HepG2 (cell line): ENCODE measurements around the gene AP2A2. TPM values are rescaled to one million over a fixed set of nuclear protein-coding genes. Genes with fewer than 3 reads are reported as not detected.

Experiments
- ARHGAP35 ChIP-seq: sonication (generic); formaldehyde crosslinking; IDR thresholded peaks from 2 replicates; pipeline ENCODE4 v1.9.0; 2022; ENCODE audit warnings: mild to moderate bottlenecking, inconsistent platforms, moderate library complexity, missing genetic modification reagents, borderline replicate concordance
- ARNT ChIP-seq: fragments of 450-650 bp; IDR thresholded peaks from 2 replicates; pipeline ENCODE4 v1.6.1; 2017
- CHD4 ChIP-seq: fragments of 200-600 bp; sonication (generic); IDR thresholded peaks from 2 replicates; pipeline ENCODE4 v1.7.0; 2017; ENCODE audit warnings: mild to moderate bottlenecking, low read length, borderline replicate concordance
- GATA4 ChIP-seq: sonication (generic); IDR thresholded peaks from 2 replicates; pipeline ENCODE4 v1.6.1; 2016; ENCODE audit warnings: antibody characterized with exemption, low read depth, borderline replicate concordance
- HOXA5 ChIP-seq: sonication (generic); formaldehyde crosslinking; IDR thresholded peaks from 2 replicates; pipeline ENCODE4 v1.4.0; 2020; ENCODE audit warnings: missing genetic modification reagents
- KAT8 ChIP-seq: IDR thresholded peaks from 2 replicates; pipeline ENCODE4 v1.6.1; 2016; ENCODE audit warnings: missing genetic modification reagents, missing compliant biosample characterization
- POLR2G ChIP-seq: fragments of 200-400 bp; formaldehyde crosslinking; IDR thresholded peaks from 2 replicates; pipeline ENCODE4 v1.6.1; 2018; ENCODE audit warnings: mild to moderate bottlenecking, low read depth, low read length, moderate library complexity
- PRMT3 ChIP-seq: sonication (generic); formaldehyde crosslinking; IDR thresholded peaks from 2 replicates; pipeline ENCODE4 v1.8.1; 2022; ENCODE audit warnings: low read depth, mild to moderate bottlenecking, moderate library complexity, missing genetic modification reagents, borderline replicate concordance
- SP5 ChIP-seq: IDR thresholded peaks from 2 replicates; pipeline ENCODE4 v1.6.1; 2016; ENCODE audit warnings: low read depth, borderline replicate concordance
- ZBTB34 ChIP-seq: sonication (generic); formaldehyde crosslinking; IDR thresholded peaks from 2 replicates; pipeline ENCODE4 v1.8.0; 2022; ENCODE audit warnings: mild to moderate bottlenecking, missing genetic modification reagents
- ZKSCAN5 ChIP-seq: sonication (generic); formaldehyde crosslinking; IDR thresholded peaks from 2 replicates; pipeline ENCODE4 v1.5.1; 2020; ENCODE audit warnings: mild to moderate bottlenecking, missing genetic modification reagents
- ZNF354B ChIP-seq: sonication (generic); formaldehyde crosslinking; IDR thresholded peaks from 2 replicates; pipeline ENCODE4 v1.8.0; 2022; ENCODE audit warnings: mild to moderate bottlenecking, missing genetic modification reagents
- ZNF558 ChIP-seq: sonication (generic); formaldehyde crosslinking; IDR thresholded peaks from 2 replicates; pipeline ENCODE4 v1.9.0; 2022; ENCODE audit warnings: mild to moderate bottlenecking, missing genetic modification reagents, borderline replicate concordance
- ZNF605 ChIP-seq: sonication (generic); formaldehyde crosslinking; IDR thresholded peaks from 2 replicates; pipeline ENCODE4 v1.8.0; 2022; ENCODE audit warnings: mild to moderate bottlenecking, missing genetic modification reagents
- ZNF674 ChIP-seq: sonication (generic); formaldehyde crosslinking; IDR thresholded peaks from 2 replicates; pipeline ENCODE4 v1.5.0; 2020; ENCODE audit warnings: low read depth, mild to moderate bottlenecking, missing genetic modification reagents
- ZNF724P ChIP-seq: sonication (generic); formaldehyde crosslinking; IDR thresholded peaks from 2 replicates; pipeline ENCODE4 v1.8.0; 2022; ENCODE audit warnings: missing genetic modification reagents, borderline replicate concordance
- ZNF773 ChIP-seq: sonication (generic); formaldehyde crosslinking; IDR thresholded peaks from 2 replicates; pipeline ENCODE4 v1.4.0; 2020; ENCODE audit warnings: missing genetic modification reagents, borderline replicate concordance
- polyA plus RNA-seq, 8 experiments: library from polyadenylated mRNA; depleted of rRNA in 3 of 8; stranded (reverse) in 7 of 8; unstranded in 1 of 8; fragments of >200 nt; fragmentation: Illumina TruSeq in 4 of 8; extraction: Trizol in 4 of 8; gene quantifications; 2 replicates each; pipeline versions ENCODE4 v1.2.1 to v1.2.3, GENCODE V29; 2011 to 2016; ENCODE audit warnings: low read depth in 4 of 8, missing spikeins in 1 of 8, mixed read lengths in 1 of 8; ENCODE audit not compliant: insufficient read depth in 1 of 8
- total RNA-seq, 5 experiments: library from RNA; depleted of rRNA; stranded (reverse); fragments of >200 nt; fragmentation: Illumina TruSeq; extraction: Trizol; gene quantifications; 2 replicates each; pipeline ENCODE4 v1.2.3, GENCODE V29; 2016; ENCODE audit warnings: low read depth in 1 of 5
- TF ChIP-seq, protein P1 (sequence below): IDR thresholded peaks from 2 replicates; pipeline ENCODE4 v1.6.1; 2012; ENCODE audit warnings: low read depth, low read length, improper control_type of control experiment
- TF ChIP-seq, protein P2 (sequence below): sonication (generic); formaldehyde crosslinking; IDR thresholded peaks from 2 replicates; pipeline ENCODE4 v1.4.0; 2020; ENCODE audit warnings: missing genetic modification reagents
- TF ChIP-seq, protein P3 (sequence below): sonication (generic); formaldehyde crosslinking; IDR thresholded peaks from 2 replicates; pipeline ENCODE4 v1.8.1; 2023; ENCODE audit warnings: mild to moderate bottlenecking, moderate library complexity, missing genetic modification reagents
- TF ChIP-seq, protein P4 (sequence below): sonication (generic); formaldehyde crosslinking; IDR thresholded peaks from 2 replicates; pipeline ENCODE4 v1.4.0; 2020; ENCODE audit warnings: low read depth, missing genetic modification reagents

AP2A2 gene
- total and polyA plus RNA-seq, 2 of the 13 experiments (the other 11 are each of a cell fraction or from before 2014, with no cell fraction given): 25.7 to 75.7 TPM

- TF ChIP-seq SP5 (CRISPR knock-in tag): peak; percentile 43; the same call in 1 of the 2 replicates
- no peak for TF ChIP-seq ZNF674 (CRISPR knock-in tag)
- TF ChIP-seq, protein P1, sequence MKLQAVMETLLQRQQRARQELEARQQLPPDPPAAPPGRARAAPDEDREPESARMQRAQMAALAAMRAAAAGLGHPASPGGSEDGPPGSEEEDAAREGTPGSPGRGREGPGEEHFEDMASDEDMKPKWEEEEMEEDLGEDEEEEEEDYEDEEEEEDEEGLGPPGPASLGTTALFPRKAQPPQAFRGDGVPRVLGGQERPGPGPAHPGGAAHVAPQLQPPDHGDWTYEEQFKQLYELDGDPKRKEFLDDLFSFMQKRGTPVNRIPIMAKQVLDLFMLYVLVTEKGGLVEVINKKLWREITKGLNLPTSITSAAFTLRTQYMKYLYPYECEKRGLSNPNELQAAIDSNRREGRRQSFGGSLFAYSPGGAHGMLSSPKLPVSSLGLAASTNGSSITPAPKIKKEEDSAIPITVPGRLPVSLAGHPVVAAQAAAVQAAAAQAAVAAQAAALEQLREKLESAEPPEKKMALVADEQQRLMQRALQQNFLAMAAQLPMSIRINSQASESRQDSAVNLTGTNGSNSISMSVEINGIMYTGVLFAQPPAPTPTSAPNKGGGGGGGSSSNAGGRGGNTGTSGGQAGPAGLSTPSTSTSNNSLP: no peak
- TF ChIP-seq HOXA5 (CRISPR knock-in tag): no peak
- no peak for TF ChIP-seq CHD4
- TF ChIP-seq ARHGAP35 (CRISPR knock-in tag): no peak
- no peak for TF ChIP-seq ZNF354B
- peak; percentile 62; the same call in 1 of the 2 replicates for TF ChIP-seq ZNF724P (CRISPR knock-in tag)
- no peak for TF ChIP-seq ZBTB34 (CRISPR knock-in tag)
- TF ChIP-seq, protein P2, sequence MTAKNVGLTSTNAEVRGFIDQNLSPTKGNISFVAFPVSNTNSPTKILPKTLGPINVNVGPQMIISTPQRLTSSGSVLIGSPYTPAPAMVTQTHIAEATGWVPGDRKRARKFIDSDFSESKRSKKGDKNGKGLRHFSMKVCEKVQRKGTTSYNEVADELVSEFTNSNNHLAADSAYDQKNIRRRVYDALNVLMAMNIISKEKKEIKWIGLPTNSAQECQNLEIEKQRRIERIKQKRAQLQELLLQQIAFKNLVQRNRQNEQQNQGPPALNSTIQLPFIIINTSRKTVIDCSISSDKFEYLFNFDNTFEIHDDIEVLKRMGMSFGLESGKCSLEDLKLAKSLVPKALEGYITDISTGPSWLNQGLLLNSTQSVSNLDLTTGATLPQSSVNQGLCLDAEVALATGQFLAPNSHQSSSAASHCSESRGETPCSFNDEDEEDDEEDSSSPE (CRISPR knock-in tag): no peak
- TF ChIP-seq, protein P3, sequence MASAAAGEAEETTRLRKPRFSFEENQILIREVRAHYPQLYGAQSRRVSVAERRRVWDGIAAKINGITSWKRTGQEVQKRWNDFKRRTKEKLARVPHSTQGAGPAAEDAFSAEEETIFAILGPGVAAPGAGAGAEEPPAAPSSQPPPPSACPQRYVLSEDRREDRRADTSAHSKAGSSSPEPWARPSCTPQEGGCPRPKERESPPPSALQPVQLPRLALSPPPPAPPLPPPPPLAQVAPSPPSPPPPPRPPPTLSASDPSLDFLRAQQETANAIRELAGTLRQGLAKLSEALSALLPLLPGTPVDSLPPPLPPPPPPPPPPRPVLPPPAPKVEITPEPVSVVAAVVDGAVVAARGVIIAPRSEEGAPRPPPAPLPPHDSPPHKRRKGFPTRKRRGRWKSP: no peak
- TF ChIP-seq POLR2G: peak; percentile 40; the same call in 1 of the 2 replicates
- TF ChIP-seq ZNF605: peak; percentile 50
- TF ChIP-seq ARNT: no peak
- no peak for TF ChIP-seq ZNF558 (CRISPR knock-in tag)
- TF ChIP-seq ZNF773 (CRISPR knock-in tag): no peak
- TF ChIP-seq ZKSCAN5 (CRISPR knock-in tag): no peak
- TF ChIP-seq PRMT3: no peak
- TF ChIP-seq, protein P4, sequence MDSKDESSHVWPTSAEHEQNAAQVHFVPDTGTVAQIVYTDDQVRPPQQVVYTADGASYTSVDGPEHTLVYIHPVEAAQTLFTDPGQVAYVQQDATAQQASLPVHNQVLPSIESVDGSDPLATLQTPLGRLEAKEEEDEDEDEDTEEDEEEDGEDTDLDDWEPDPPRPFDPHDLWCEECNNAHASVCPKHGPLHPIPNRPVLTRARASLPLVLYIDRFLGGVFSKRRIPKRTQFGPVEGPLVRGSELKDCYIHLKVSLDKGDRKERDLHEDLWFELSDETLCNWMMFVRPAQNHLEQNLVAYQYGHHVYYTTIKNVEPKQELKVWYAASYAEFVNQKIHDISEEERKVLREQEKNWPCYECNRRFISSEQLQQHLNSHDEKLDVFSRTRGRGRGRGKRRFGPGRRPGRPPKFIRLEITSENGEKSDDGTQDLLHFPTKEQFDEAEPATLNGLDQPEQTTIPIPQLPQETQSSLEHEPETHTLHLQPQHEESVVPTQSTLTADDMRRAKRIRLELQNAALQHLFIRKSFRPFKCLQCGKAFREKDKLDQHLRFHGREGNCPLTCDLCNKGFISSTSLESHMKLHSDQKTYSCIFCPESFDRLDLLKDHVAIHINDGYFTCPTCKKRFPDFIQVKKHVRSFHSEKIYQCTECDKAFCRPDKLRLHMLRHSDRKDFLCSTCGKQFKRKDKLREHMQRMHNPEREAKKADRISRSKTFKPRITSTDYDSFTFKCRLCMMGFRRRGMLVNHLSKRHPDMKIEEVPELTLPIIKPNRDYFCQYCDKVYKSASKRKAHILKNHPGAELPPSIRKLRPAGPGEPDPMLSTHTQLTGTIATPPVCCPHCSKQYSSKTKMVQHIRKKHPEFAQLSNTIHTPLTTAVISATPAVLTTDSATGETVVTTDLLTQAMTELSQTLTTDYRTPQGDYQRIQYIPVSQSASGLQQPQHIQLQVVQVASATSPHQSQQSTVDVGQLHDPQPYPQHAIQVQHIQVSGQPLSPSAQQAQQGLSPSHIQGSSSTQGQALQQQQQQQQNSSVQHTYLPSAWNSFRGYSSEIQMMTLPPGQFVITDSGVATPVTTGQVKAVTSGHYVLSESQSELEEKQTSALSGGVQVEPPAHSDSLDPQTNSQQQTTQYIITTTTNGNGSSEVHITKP (CRISPR knock-in tag): peak; percentile 41; the same call in 1 of the 2 replicates
- TF ChIP-seq GATA4: no peak
- peak; percentile 66 for TF ChIP-seq KAT8
Measured at GRCh38 chr11:914747-915501, 10.7 kb upstream of the AP2A2 start (continued).
